HG03457 (cell line): ENCODE results near the gene ATP11A.

Experiments
- ATAC-seq: cut with Tn5 transposase; IDR thresholded peaks from one replicate; pipeline ENCODE4 v1.9.1; 2021; ENCODE audit warnings: moderate number of reproducible peaks; ENCODE audit not compliant: unreplicated experiment

The ATP11A gene

GRCh38 chr13:112738606-112739005 lies 48.8 kb downstream of the ATP11A start:
- ATAC-seq: no peak

GRCh38 chr13:112740502-112741131 lies 50.8 kb downstream of the ATP11A start:
- ATAC-seq: no peak

GRCh38 chr13:112741185-112741755 lies 51.4 kb downstream of the ATP11A start:
- no peak for ATAC-seq

GRCh38 chr13:112741835-112742570 lies 52.2 kb downstream of the ATP11A start:
- ATAC-seq: no peak

GRCh38 chr13:112742583-112742982 lies 52.7 kb downstream of the ATP11A start:
- ATAC-seq: no peak

- ATAC-seq: no peak
Observed at GRCh38 chr13:112743451-112744167, 53.8 kb downstream of the ATP11A start.

- no peak for ATAC-seq
Observed at GRCh38 chr13:112744168-112745021, 54.6 kb downstream of the ATP11A start.

- ATAC-seq: no peak
Observed at GRCh38 chr13:112746044-112746443, 56.2 kb downstream of the ATP11A start.

- ATAC-seq: no peak
Observed at GRCh38 chr13:112747256-112747655, 57.4 kb downstream of the ATP11A start.

GRCh38 chr13:112748947-112749735 lies 59.3 kb downstream of the ATP11A start:
- no peak for ATAC-seq

GRCh38 chr13:112750570-112750969 lies 60.7 kb downstream of the ATP11A start:
- ATAC-seq: no peak

GRCh38 chr13:112751617-112752016 lies 61.8 kb downstream of the ATP11A start:
- no peak for ATAC-seq

- no peak for ATAC-seq
Observed at GRCh38 chr13:112752211-112752610, 62.4 kb downstream of the ATP11A start.

GRCh38 chr13:112752711-112753541 lies 63.1 kb downstream of the ATP11A start:
- no peak for ATAC-seq

- ATAC-seq: no peak
Observed at GRCh38 chr13:112753833-112754232, 64.0 kb downstream of the ATP11A start.

- ATAC-seq: no peak
Observed at GRCh38 chr13:112754281-112755025, 64.6 kb downstream of the ATP11A start.

GRCh38 chr13:112755331-112755730 lies 65.5 kb downstream of the ATP11A start:
- ATAC-seq: no peak

GRCh38 chr13:112756081-112756480 lies 66.2 kb downstream of the ATP11A start:
- ATAC-seq: no peak
